PC-9 (cell line): ENCODE results near the gene BSPH1.

ENCODE experiments used
- CTCF ChIP-seq: fragments of 200-600 bp; sonication (generic); conservative IDR thresholded peaks from 2 replicates; pipeline ENCODE4 v1.6.1; 2017; ENCODE audit warnings: mixed run types, antibody characterized with exemption, mild to moderate bottlenecking, moderate library complexity
- EZH2 ChIP-seq: fragments of 200-600 bp; sonication (generic); IDR thresholded peaks from 2 replicates; pipeline ENCODE4 v1.8.0; 2017; ENCODE audit warnings: antibody characterized with exemption, low read depth

- no peak for TF ChIP-seq CTCF
- no peak for TF ChIP-seq EZH2
Observed at GRCh38 chr19:48000846-48001245, 8.9 kb upstream of the BSPH1 start.
